Esophagus squamous epithelium (tissue), 5 donors: ENCODE results near the gene TMEM161A. TPM values are rescaled to one million over a fixed set of nuclear protein-coding genes. Genes with fewer than 3 reads are reported as not detected.
"Not testable (repeated sequence)": the region's sequence is repeated elsewhere in the genome, so short reads cannot be mapped to it uniquely, and the experiment has no call there.

Source experiments
- DNase-seq: peaks from one replicate; lab custom pipeline; 2025; lab: John Stamatoyannopoulos, UW
- H3K27ac ChIP-seq, 4 donors: fragments of 200-600 bp; sonication (generic); one replicate each; pipeline ENCODE4 v1.5.1; 2016 to 2019; ENCODE audit warnings: mild to moderate bottlenecking in 1 of 4
- H3K27me3 ChIP-seq, 4 donors: fragments of 200-600 bp; sonication (generic); 1 replicate in 3 of 4; 2 replicates in 1 of 4; pipeline versions ENCODE4 v1.5.1 to v1.6.0; 2017 to 2021; ENCODE audit warnings: antibody characterized with exemption in 1 of 4
- H3K36me3 ChIP-seq, 3 donors: fragments of 200-600 bp; sonication (generic); one replicate each; pipeline ENCODE4 v1.5.1; 2016 to 2019
- H3K4me1 ChIP-seq, 3 donors: fragments of 200-600 bp; sonication (generic); one replicate each; pipeline ENCODE4 v1.5.1; 2017 to 2019
- H3K4me3 ChIP-seq, 4 donors: fragments of 200-600 bp; sonication (generic); 1 replicate in 3 of 4; 2 replicates in 1 of 4; pipeline ENCODE4 v1.5.1; 2016 to 2019; ENCODE audit warnings: mild to moderate bottlenecking in 2 of 4, moderate library complexity in 1 of 4
- H3K9me3 ChIP-seq, 3 donors: fragments of 200-600 bp; sonication (generic); one replicate each; pipeline ENCODE4 v1.5.1; 2016 to 2019
- CTCF ChIP-seq, 6 experiments: fragments of 450-650 bp in 4 of 6; fragments of 200-600 bp in 2 of 6; sonication (generic) in 2 of 6; IDR thresholded peaks; one replicate each; pipeline ENCODE4 v1.5.1; 2016 to 2019; ENCODE audit warnings: antibody characterized with exemption in 6 of 6, mild to moderate bottlenecking in 4 of 6, moderate library complexity in 4 of 6
- POLR2A ChIP-seq, 4 donors: fragments of 450-650 bp; IDR thresholded peaks; one replicate each; pipeline ENCODE4 v1.6.1; 2017; ENCODE audit warnings: antibody characterized with exemption in 4 of 4, mild to moderate bottlenecking in 4 of 4, moderate library complexity in 3 of 4
- WGBS, 2 donors: methylation state at CpG; one replicate each; pipeline ENCODE4 v1.1.5; 2018; 5-methylcytosine and 5-hydroxymethylcytosine counted together
- intact Hi-C: fragments of 100-400 bp; cut with DNase I; formaldehyde crosslinking; loops from one replicate; pipeline ENCODE4 v1.15.0; 2022
- total RNA-seq, 4 donors: library from RNA; depleted of rRNA; stranded (reverse); fragments of >200 nt; gene quantifications; one replicate each; pipeline ENCODE4 v1.1.0, GENCODE V29; 2016
- donor health status: DM: yes; HTN: yes; CAD: no.

The TMEM161A gene
- total RNA-seq, 4 donors from 2014 or later = 11.0 to 30.3 (median 15.5) TPM

DNA sequence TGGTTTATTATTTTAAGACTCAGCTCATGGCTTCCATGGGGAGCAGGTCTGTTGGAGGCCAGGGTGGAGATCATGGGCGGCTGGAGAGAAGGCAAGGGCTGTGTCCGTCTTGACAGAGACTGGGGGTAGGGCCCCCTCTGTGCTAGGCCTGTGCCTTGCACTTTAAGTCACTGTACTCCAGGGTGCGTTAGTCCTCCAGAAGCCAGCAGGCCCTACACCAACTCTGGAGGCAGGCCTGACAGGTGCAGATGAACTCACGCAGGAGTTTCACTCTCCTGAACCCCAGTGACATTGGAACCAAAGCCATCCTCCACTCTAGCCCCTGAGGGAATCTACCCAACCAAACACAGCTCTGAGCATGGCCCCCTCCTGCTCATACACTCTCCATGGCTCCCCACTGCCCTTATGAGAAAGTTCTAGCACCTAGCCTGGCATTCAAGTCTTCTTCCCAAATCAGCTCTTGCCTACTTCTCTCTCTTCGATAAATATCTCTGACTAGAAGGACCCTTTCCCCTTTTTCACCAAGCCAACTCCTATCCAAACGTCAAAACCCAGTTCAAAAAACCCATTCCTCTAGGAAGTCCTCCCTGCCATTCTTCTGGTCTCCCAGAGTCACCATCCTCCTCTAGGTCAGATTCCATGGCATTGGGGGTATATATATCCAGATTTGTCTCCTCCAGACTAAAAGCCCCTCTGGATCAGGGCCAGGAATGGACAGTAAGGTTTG lies 16.7 kb upstream of the TMEM161A start:
- intact Hi-C loops = no loop called here
- H3K9me3 ChIP-seq = no peaks in the 10 kb centered on the region
- H3K27me3 ChIP-seq = no peaks in the 10 kb centered on the region
- no peak overlapping the region for H3K4me3 ChIP-seq
- TF ChIP-seq CTCF (IDR thresholded peaks at IDR 0.05) (no peak), POLR2A (IDR thresholded peaks at IDR 0.05) (no peak)
- peaks cover 0 to 15% (median 0%) of the 10 kb centered on the region in 3 donors for H3K36me3 ChIP-seq
- H3K4me1 ChIP-seq = no peaks in the 10 kb centered on the region
- 81 to 91% methylated on average over 4 to 6 of the region's 6 CpGs for WGBS, 2 donors
- DNase-seq = no peak
- H3K27ac ChIP-seq = no peak overlapping the region

DNA sequence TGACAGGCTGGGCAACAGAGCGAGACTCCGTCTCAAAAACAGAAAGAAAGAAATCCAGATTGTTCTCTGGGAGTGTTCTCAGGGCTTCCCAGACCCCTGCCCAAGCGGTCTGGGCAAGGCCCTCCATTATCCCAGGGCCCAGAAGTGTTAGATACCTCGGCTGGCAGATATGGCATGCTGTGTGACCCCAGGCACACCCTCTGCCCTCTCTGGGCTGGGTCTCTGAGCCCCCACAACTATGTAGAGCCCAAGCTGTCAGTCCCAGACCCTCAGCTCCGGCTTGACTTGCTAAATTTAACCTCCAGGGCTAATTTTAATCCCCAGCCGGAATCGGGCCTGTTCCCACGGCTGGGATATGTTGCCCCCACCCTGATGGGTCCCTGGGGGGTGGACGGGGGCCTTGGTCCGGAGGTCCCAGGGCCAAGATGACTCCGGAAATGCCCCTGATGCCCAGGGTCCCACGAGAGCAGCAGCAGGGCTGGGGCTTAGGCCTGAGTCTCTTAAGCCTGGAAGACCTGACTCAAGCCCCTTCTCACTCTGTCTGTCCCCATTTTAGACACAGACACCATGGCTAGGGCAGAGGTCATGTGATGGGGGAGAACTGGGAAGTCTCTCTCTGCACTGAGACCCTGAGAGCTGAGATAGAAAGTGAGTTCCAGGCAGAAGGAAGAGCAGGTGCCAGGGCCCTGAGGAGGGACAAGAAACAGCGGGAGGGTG lies 14.5 kb upstream of the TMEM161A start:
- Histone ChIP-seq H3K9me3 (no peaks in the 10 kb centered on the region), H3K4me3 (no peak overlapping the region), H3K36me3 (peaks cover 0 to 34% (median 0%) of the 10 kb centered on the region in 3 donors), H3K27me3 (no peaks in the 10 kb centered on the region), H3K27ac (no peak overlapping the region), H3K4me1 (no peaks in the 10 kb centered on the region)
- intact Hi-C loops = no loop called here
- TF ChIP-seq CTCF (IDR thresholded peaks at IDR 0.05) = no peak
- no peak for TF ChIP-seq POLR2A (IDR thresholded peaks at IDR 0.05)
- no peak for DNase-seq
- WGBS, 2 donors = 73 to 75% methylated on average over 4 to 10 of the region's 13 CpGs

DNA sequence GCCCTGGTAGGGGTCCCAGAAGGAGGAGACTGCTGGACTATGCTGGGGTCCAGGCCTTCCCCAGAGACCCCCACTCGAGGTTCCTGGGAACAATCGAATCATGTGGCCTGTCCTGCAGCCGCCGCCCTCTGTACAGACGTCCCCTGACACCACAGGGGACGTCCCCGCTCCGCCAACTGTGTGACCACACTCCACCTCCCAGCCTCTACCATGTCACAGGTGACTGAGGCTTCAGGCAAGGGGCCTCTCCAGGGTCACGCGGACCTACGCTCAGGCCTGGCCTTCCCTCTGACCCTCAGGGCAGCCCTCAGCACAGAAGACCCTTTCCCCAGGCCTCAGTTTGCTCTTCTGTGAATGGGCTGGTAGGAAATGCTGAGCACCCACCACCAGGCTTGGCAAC lies 13.1 kb upstream of the TMEM161A start:
- no peak for DNase-seq
- peaks cover 0 to 41% (median 3%) of the 10 kb centered on the region in 3 donors for H3K36me3 ChIP-seq
- WGBS, 2 donors = 64 to 87% methylated on average over 3 to 4 of the region's 11 CpGs

GRCh38 chr19:19149435-19149834 lies 11.2 kb upstream of the TMEM161A start:
- TF ChIP-seq POLR2A (IDR thresholded peaks at IDR 0.05) = no peak
- no peak for TF ChIP-seq CTCF (IDR thresholded peaks at IDR 0.05)
- Histone ChIP-seq H3K9me3 (no peaks in the 10 kb centered on the region), H3K4me1 (peaks cover 0 to 10% (median 0%) of the 10 kb centered on the region in 3 donors), H3K27ac (no peak overlapping the region), H3K27me3 (no peaks in the 10 kb centered on the region), H3K36me3 (peaks cover 0 to 35% (median 3%) of the 10 kb centered on the region in 3 donors), H3K4me3 (no peak overlapping the region)
- WGBS, 2 donors = 67 to 81% methylated on average over 2 of the region's 2 CpGs
- no peak for DNase-seq
- intact Hi-C loops = no loop called here

More for the DNA sequence above, 13.1 kb upstream of the TMEM161A start:
- intact Hi-C loops = no loop called here
- Histone ChIP-seq H3K4me1 (no peaks in the 10 kb centered on the region), H3K27me3 (no peaks in the 10 kb centered on the region), H3K4me3 (no peak overlapping the region), H3K9me3 (no peaks in the 10 kb centered on the region), H3K27ac (no peak overlapping the region)
- no peak for TF ChIP-seq POLR2A (IDR thresholded peaks at IDR 0.05)
- TF ChIP-seq CTCF (IDR thresholded peaks at IDR 0.05) = no peak

- H3K9me3 ChIP-seq, DNase-seq, H3K27me3 ChIP-seq, H3K4me1 ChIP-seq, intact Hi-C loops, H3K27ac ChIP-seq, H3K4me3 ChIP-seq: not testable (repeated sequence)
- H3K36me3 ChIP-seq = peaks cover 0 to 35% (median 3%) of the 10 kb centered on the region in 3 donors
- whole genome bisulfite sequencing, 2 donors = 96 to 97% methylated on average over 8 of the region's 8 CpGs
Measured at GRCh38 chr19:19148504-19148903, 10.2 kb upstream of the TMEM161A start.
